ENCODE data around the gene ZNF76. TPM values are rescaled to one million over a fixed set of nuclear protein-coding genes. Genes with fewer than 3 reads are reported as not detected.

Gene ZNF76
- total and polyA plus RNA-seq, 2 of the 13 experiments (the other 11 are each of a cell fraction or from before 2014, with no cell fraction given), result 13.2 to 26.4 TPM

- no peak overlapping the region for H2AFZ ChIP-seq (ENCODE audit: low read length)
- no peak overlapping the region for H3K9ac ChIP-seq (ENCODE audit: insufficient read depth, low read depth, low read length)
- no peaks in the 10 kb centered on the region for H3K27me3 ChIP-seq (ENCODE audit: control insufficient read depth in 1 of 2, insufficient read depth in 2 of 2, low read length in 2 of 2)
- peaks cover 7% of the 10 kb centered on the region; the same call in 1 of the 2 replicates for H4K20me1 ChIP-seq (ENCODE audit: insufficient read depth, low read length)
- FAIRE-seq (peak; percentile 92), ATAC-seq (peak; percentile 93), DNase-seq (ENCODE audit: low spot score) (peak; percentile 59)
- H3K27ac ChIP-seq (ENCODE audit: extremely low read length, insufficient read depth, low read length), result no peak overlapping the region
- H3K4me2 ChIP-seq (ENCODE audit: low read depth, low read length), result no peak overlapping the region
- peaks cover 0 to 6% of the 10 kb centered on the region in 2 experiments; a peak in 3 of 5 replicates for H3K36me3 ChIP-seq (replicated peaks in 1 of 2; ENCODE audit: control insufficient read depth in 1 of 2, insufficient read depth in 2 of 2, low read length in 2 of 2)
- BruUV-seq (replicated peaks), result no TSS peak
- CTCF ChIA-PET (ENCODE audit: low intra/inter-chr PET ratio, low total read pairs), result interaction anchor here (1.3 to 4.9 kb wide), 3 partner anchors 94 to 254 kb away, joined by 8 to 61 read pairs (median 17); no protein-coding TSS in a partner anchor
- WGBS (ENCODE audit: low lambda C conversion rate), result 42% methylated on average over 12 of the region's 12 CpGs
- no peaks in the 10 kb centered on the region for H3K79me2 ChIP-seq (ENCODE audit: insufficient read depth, low read length)
- no peak overlapping the region for H3K4me3 ChIP-seq (replicated peaks in 1 of 3; ENCODE audit: insufficient read depth in 1 of 3, low read depth in 2 of 3, low read length in 3 of 3)
- H3K9me3 ChIP-seq (ENCODE audit: low read length), result no peaks in the 10 kb centered on the region
- intact Hi-C loops (cut with micrococcal nuclease; ENCODE audit: unreplicated experiment), result loop anchor here (1.0 kb wide), 3 partner anchors 36 to 255 kb away; no protein-coding TSS in a partner anchor
- no peaks in the 10 kb centered on the region for H3K4me1 ChIP-seq (ENCODE audit: insufficient read depth, low read length)
- POLR2A ChIA-PET, result interaction anchor here (1.5 kb wide), 1 partner anchor 18 kb away, joined by 3 read pairs; no protein-coding TSS in a partner anchor
- in situ Hi-C loops (cut with HindIII; ENCODE audit: extremely low pct_ligation_motif_present, low pct_unique_long_range_greater_than_20kb), result loop anchor here (5.0 kb wide), 1 partner anchor 94 kb away; no protein-coding TSS in a partner anchor
- TF ChIP-seq GMEB1 (CRISPR knock-in tag; IDR thresholded peaks at IDR 0.05; ENCODE audit: borderline replicate concordance) (no peak), STAG1 (CRISPR knock-in tag; IDR thresholded peaks at IDR 0.05) (peak; percentile 98), ELF3 (CRISPR knock-in tag; IDR thresholded peaks at IDR 0.05) (0 out of 2 replicates have a peak, but pooled peaks have one; percentile 34), ZNF124 (CRISPR knock-in tag; IDR thresholded peaks at IDR 0.05) (no peak), MIXL1 (CRISPR knock-in tag; IDR thresholded peaks at IDR 0.05) (peak; percentile 38; the same call in 1 of the 2 replicates), PBX3 (CRISPR knock-in tag; IDR thresholded peaks at IDR 0.05; ENCODE audit: borderline replicate concordance) (no peak), ARID3A (IDR thresholded peaks at IDR 0.05; ENCODE audit: low read depth, low read length) (0 out of 2 replicates have a peak, but pooled peaks have one; percentile 12), BHLHE40 (IDR thresholded peaks at IDR 0.05; ENCODE audit: low read length) (0 out of 2 replicates have a peak, but pooled peaks have one; percentile 39), RFXANK (CRISPR knock-in tag; IDR thresholded peaks at IDR 0.05) (no peak), TAF1 (CRISPR knock-in tag; IDR thresholded peaks at IDR 0.05) (no peak), ZNF850 (CRISPR knock-in tag; conservative IDR thresholded peaks at IDR 0.05) (no peak), ZBTB33 (CRISPR knock-in tag; IDR thresholded peaks at IDR 0.05) (0 out of 2 replicates have a peak, but pooled peaks have one; percentile 11), FOXC1 (CRISPR knock-in tag; IDR thresholded peaks at IDR 0.05; ENCODE audit: borderline replicate concordance) (0 out of 2 replicates have a peak, but pooled peaks have one; percentile 45)
Measured at GRCh38 chr6:35240838-35241801, 18.4 kb upstream of the ZNF76 start.
